ENCODE measurements around the gene ANKFN1.

ANKFN1 gene

GRCh38 chr17:56475116-56475515, 321.8 kb downstream of the ANKFN1 start:
- no peak overlapping the region for H3K4me3 ChIP-seq (replicated peaks in 1 of 2; ENCODE audit: low read depth in 2 of 2, low read length in 2 of 2)
- DNase-seq (ENCODE audit: low read depth in 2 of 2), result no peak
- no peak for TF ChIP-seq CTCF (IDR thresholded peaks at IDR 0.05; ENCODE audit: low read depth, low read length)

GRCh38 chr17:56478836-56479447, 325.7 kb downstream of the ANKFN1 start:
- H3K4me3 ChIP-seq (replicated peaks in 1 of 2; ENCODE audit: low read depth in 2 of 2, low read length in 2 of 2), result no peak overlapping the region
- no peak for TF ChIP-seq CTCF (IDR thresholded peaks at IDR 0.05; ENCODE audit: low read depth, low read length)
- peak; percentile 5 to 22 for DNase-seq (ENCODE audit: low read depth in 2 of 2)

- H3K4me3 ChIP-seq (replicated peaks in 1 of 2; ENCODE audit: low read depth in 2 of 2, low read length in 2 of 2), result no peak overlapping the region
- no peak for TF ChIP-seq CTCF (IDR thresholded peaks at IDR 0.05; ENCODE audit: low read depth, low read length)
- no peak for DNase-seq (ENCODE audit: low read depth in 2 of 2)
Measured at GRCh38 chr17:56480501-56480900, 327.2 kb downstream of the ANKFN1 start.

- TF ChIP-seq CTCF (IDR thresholded peaks at IDR 0.05; ENCODE audit: low read depth, low read length), result no peak
- H3K4me3 ChIP-seq (replicated peaks in 1 of 2; ENCODE audit: low read depth in 2 of 2, low read length in 2 of 2), result no peak overlapping the region
- DNase-seq (ENCODE audit: low read depth in 2 of 2), result no peak
Measured at GRCh38 chr17:56481659-56482058, 328.4 kb downstream of the ANKFN1 start.

- no peak for DNase-seq (ENCODE audit: low read depth in 2 of 2)
- H3K4me3 ChIP-seq (replicated peaks in 1 of 2; ENCODE audit: low read depth in 2 of 2, low read length in 2 of 2), result no peak overlapping the region
- TF ChIP-seq CTCF (IDR thresholded peaks at IDR 0.05; ENCODE audit: low read depth, low read length), result no peak
Measured at GRCh38 chr17:56482229-56482628, 329.0 kb downstream of the ANKFN1 start.

GRCh38 chr17:56486732-56487131, 333.5 kb downstream of the ANKFN1 start:
- no peak overlapping the region for H3K4me3 ChIP-seq (replicated peaks in 1 of 2; ENCODE audit: low read depth in 2 of 2, low read length in 2 of 2)
- no peak for TF ChIP-seq CTCF (IDR thresholded peaks at IDR 0.05; ENCODE audit: low read depth, low read length)
- DNase-seq (ENCODE audit: low read depth in 2 of 2), result no peak

- DNase-seq (ENCODE audit: low read depth in 2 of 2), result no peak
- no peak for TF ChIP-seq CTCF (IDR thresholded peaks at IDR 0.05; ENCODE audit: low read depth, low read length)
- H3K4me3 ChIP-seq (replicated peaks in 1 of 2; ENCODE audit: low read depth in 2 of 2, low read length in 2 of 2), result no peak overlapping the region
Measured at GRCh38 chr17:56488800-56489199, 335.5 kb downstream of the ANKFN1 start.
